GM12878 (cell line): ENCODE measurements around the gene BTNL9. TPM values are rescaled to one million over a fixed set of nuclear protein-coding genes. Genes with fewer than 3 reads are reported as not detected.

Experiments
- ATAC-seq: fragments of 200-7000 bp; cut with Tn5 transposase; 3 replicates; pipeline ENCODE4 v1.9.1; 2020; ENCODE audit warnings: mild to moderate bottlenecking, moderate library complexity
- BruUV-seq: library from RNA; stranded (reverse); fragments of 400-500 nt; replicated peaks from 2 replicates; lab custom pipeline; 2021; lab: Mats Ljungman, UMichigan
- CTCF ChIA-PET: fragments of 300-600 bp; sonication (Branson Sonifier 250); formaldehyde crosslinking; extraction: SDS; loops from one replicate; lab custom pipeline; 2021; ENCODE audit warnings: inconsistent platforms; lab: Yijun Ruan, JAX
- POLR2A ChIA-PET: fragments of 350-600 bp; formaldehyde crosslinking; extraction: SDS; loops from one replicate; lab custom pipeline; 2021; ENCODE audit warnings: inconsistent platforms; lab: Charles Lee
- RAD21 ChIA-PET: fragments of 300-600 bp; sonication (Branson Sonifier 250); formaldehyde crosslinking; loops from one replicate; lab custom pipeline; 2023; ENCODE audit warnings: antibody characterized with exemption; ENCODE audit not compliant: unreplicated experiment; lab: Charles Lee
- SMC1A ChIA-PET: fragments of 300-600 bp; sonication (Branson Sonifier 250); formaldehyde crosslinking; loops from one replicate; lab custom pipeline; 2023; ENCODE audit not compliant: unreplicated experiment, uncharacterized antibody; lab: Charles Lee
- DNase-seq: peaks from one replicate; pipeline ENCODE4 v3.0.0-alpha.2; 2011; ENCODE audit warnings: low read depth, low spot score
- FAIRE-seq: peaks from 3 replicates; lab custom pipeline; 2011; peaks lifted over from hg19 to GRCh38; lab: Jason Lieb, UNC
- H2AFZ ChIP-seq: 2 replicates; pipeline ENCODE4 v1.6.0; 2011; ENCODE audit warnings: low read depth, low read length, control low read depth; ENCODE audit not compliant: control insufficient read depth
- H3K27ac ChIP-seq: 2 replicates; pipeline ENCODE4 v1.5.1; 2011; ENCODE audit warnings: control low read depth; ENCODE audit not compliant: control insufficient read depth, insufficient read depth
- H3K27me3 ChIP-seq, 2 experiments: replicated peaks in 1 of 2; 2 replicates each; pipeline versions ENCODE4 v1.6.0 to v1.6.1; 2011; ENCODE audit warnings: low read length in 1 of 2; ENCODE audit not compliant: control insufficient read depth in 2 of 2, insufficient read depth in 2 of 2
- H3K36me3 ChIP-seq, 2 experiments: 2 replicates each; pipeline ENCODE4 v1.5.1; 2011; ENCODE audit warnings: low read length in 1 of 2; ENCODE audit not compliant: control insufficient read depth in 2 of 2, insufficient read depth in 2 of 2
- H3K4me1 ChIP-seq: 2 replicates; pipeline ENCODE4 v1.6.1; 2011; ENCODE audit warnings: mild to moderate bottlenecking, low read length, moderate library complexity, mixed read lengths; ENCODE audit not compliant: control insufficient read depth, insufficient read depth
- H3K4me2 ChIP-seq: 2 replicates; pipeline ENCODE4 v1.6.0; 2011; ENCODE audit warnings: control low read depth; ENCODE audit not compliant: control insufficient read depth, insufficient read depth
- H3K4me3 ChIP-seq: fragments of 200-600 bp; sonication (generic); 2 replicates; pipeline ENCODE4 v1.5.1; 2016
- H3K79me2 ChIP-seq: 2 replicates; pipeline ENCODE4 v1.6.0; 2011; ENCODE audit warnings: low read length; ENCODE audit not compliant: control insufficient read depth, insufficient read depth
- H3K9ac ChIP-seq: 2 replicates; pipeline ENCODE4 v1.8.0; 2011; ENCODE audit warnings: low read length, control low read depth, mixed read lengths; ENCODE audit not compliant: control insufficient read depth, insufficient read depth
- H3K9me3 ChIP-seq: replicated peaks from 3 replicates; pipeline ENCODE4 v1.5.1; 2011; ENCODE audit warnings: mild to moderate bottlenecking, low read length; ENCODE audit not compliant: control insufficient read depth, insufficient read depth
- H4K20me1 ChIP-seq: 2 replicates; pipeline ENCODE4 v1.6.0; 2011; ENCODE audit not compliant: control insufficient read depth, insufficient read depth
- BCLAF1 ChIP-seq: fragments of 450-650 bp; IDR thresholded peaks from 2 replicates; pipeline ENCODE4 v1.6.1; 2017; ENCODE audit warnings: antibody characterized with exemption, mild to moderate bottlenecking, moderate library complexity
- NKRF ChIP-seq: fragments of 450-650 bp; conservative IDR thresholded peaks from 2 replicates; pipeline ENCODE4 v1.6.1; 2017; ENCODE audit warnings: mild to moderate bottlenecking, moderate library complexity
- SKIL ChIP-seq: fragments of 450-650 bp; IDR thresholded peaks from 2 replicates; pipeline ENCODE4 v1.6.1; 2017; ENCODE audit warnings: mild to moderate bottlenecking, low read depth, inconsistent platforms; ENCODE audit not compliant: poor library complexity, severe bottlenecking
- TARDBP ChIP-seq: IDR thresholded peaks from 2 replicates; pipeline ENCODE4 v1.6.1; 2016; ENCODE audit warnings: borderline replicate concordance
- WGBS: methylation state at CpG from one replicate; pipeline ENCODE4 v1.1.6; 2016; ENCODE audit warnings: low lambda C conversion rate; ENCODE audit not compliant: insufficient replicate concordance, insufficient coverage; ENCODE audit errors: missing lambda C conversion rate; 5-methylcytosine and 5-hydroxymethylcytosine counted together
- in situ Hi-C: fragments of 300-500 bp; cut with MboI; formaldehyde crosslinking; loops from 9 replicates; pipeline ENCODE4 v1.14.3; 2018; ENCODE audit warnings: mixed read lengths
- intact Hi-C: fragments of 100-400 bp; cut with micrococcal nuclease; formaldehyde crosslinking; loops from one replicate; pipeline ENCODE4 v1.14.2; 2022; ENCODE audit not compliant: unreplicated experiment
- polyA plus RNA-seq, 11 experiments: library from polyadenylated mRNA; depleted of rRNA in 4 of 11; unstranded in 6 of 11; stranded (reverse) in 5 of 11; fragments of >200 nt; fragmentation: Nextera tagmentation in 4 of 11; fragmentation: Illumina TruSeq in 1 of 11; extraction: Ambion mirVana in 4 of 11; extraction: Trizol in 1 of 11; gene quantifications; 1 replicate in 1 of 11; 2 replicates in 10 of 11; pipeline versions ENCODE4 v1.2.1 to v1.2.3, GENCODE V29; 2011 to 2016; ENCODE audit warnings: inconsistent platforms in 2 of 11, missing spikeins in 2 of 11, low read depth in 1 of 11
- total RNA-seq, 4 experiments: library from RNA; depleted of rRNA in 3 of 4; stranded (reverse); fragments of >200 nt in 3 of 4; fragmentation: Illumina TruSeq in 1 of 4; extraction: Trizol in 1 of 4; gene quantifications; 2 replicates each; pipeline versions ENCODE4 v1.2.1 to v1.2.3, GENCODE V29; 2013 to 2021

BTNL9 gene
- total and polyA plus RNA-seq, 10 of the 15 experiments (the other 5 are each of a cell fraction or from before 2014, with no cell fraction given): 0.01 to 16.5 (median 0.06) TPM; not detected in 5

- TF ChIP-seq BCLAF1 (no peak), SKIL (no peak), NKRF (no peak)
Observed at GRCh38 chr5:181056431-181056830, 16.4 kb downstream of the BTNL9 start (continued).

GRCh38 chr5:181058321-181058720, 18.3 kb downstream of the BTNL9 start:
- DNase-seq (no peak), FAIRE-seq (no peak), ATAC-seq (no peak)
- no peaks in the 10 kb centered on the region for H4K20me1 ChIP-seq
- H3K79me2 ChIP-seq: no peaks in the 10 kb centered on the region
- H2AFZ ChIP-seq: no peak overlapping the region
- CTCF ChIA-PET: no interaction called here
- RAD21 ChIA-PET: no interaction called here
- intact Hi-C loops (loop anchor here (10.0 kb wide), 1 partner anchor 96 kb away; no protein-coding TSS in a partner anchor), in situ Hi-C loops (no loop called here)
- peaks cover 8 to 10% of the 10 kb centered on the region in 2 experiments for H3K27me3 ChIP-seq
- H3K9ac ChIP-seq: no peak overlapping the region
- no peaks in the 10 kb centered on the region for H3K4me1 ChIP-seq
- BruUV-seq: no TSS peak
- WGBS: 96% methylated on average over 9 of the region's 9 CpGs
- TF ChIP-seq TARDBP: no peak
- SMC1A ChIA-PET: no interaction called here
- no peaks in the 10 kb centered on the region; the same call in 2 of the 3 replicates for H3K9me3 ChIP-seq
- no peaks in the 10 kb centered on the region for H3K36me3 ChIP-seq
- H3K4me2 ChIP-seq: no peak overlapping the region
- no peak overlapping the region for H3K4me3 ChIP-seq
- POLR2A ChIA-PET: no interaction called here
- H3K27ac ChIP-seq: no peak overlapping the region
